Activated T-helper 2 cell treated with anti-CD3 and anti-CD28 coated beads, Interferon-gamma antibody, Interleukin-2, Interleukin-4, amounts not matched to agents 10 μg/mL and 5 μg/mL and 100 μg/mL, durations not matched to agents 14 hours and 24 hours and 36 hours (primary cell): ENCODE data around the gene APBB1IP. TPM values are rescaled to one million over a fixed set of nuclear protein-coding genes. Genes with fewer than 3 reads are reported as not detected.
A peak's percentile ranks its signal among the peaks of the same experiment; 100 is the strongest.
"Not testable (repeated sequence)": the region's sequence is repeated elsewhere in the genome, so short reads cannot be mapped to it uniquely, and the experiment has no call there.

ENCODE experiments used
- DNase-seq: peaks from one replicate; pipeline ENCODE4 v3.0.0; 2021; ENCODE audit warnings: low spot score
- H3K27ac Mint-ChIP-seq: one replicate; pipeline ENCODE4 v1.8.0; 2021; ENCODE audit warnings: mixed read lengths
- H3K27me3 Mint-ChIP-seq: one replicate; pipeline ENCODE4 v1.8.0; 2021; ENCODE audit warnings: low read depth, mixed read lengths
- H3K36me3 Mint-ChIP-seq: one replicate; pipeline ENCODE4 v1.8.0; 2021; ENCODE audit warnings: low read depth, mixed read lengths
- H3K4me1 Mint-ChIP-seq: one replicate; pipeline ENCODE4 v1.8.0; 2021; ENCODE audit warnings: low read depth, mixed read lengths
- H3K4me3 Mint-ChIP-seq: one replicate; pipeline ENCODE4 v1.8.0; 2021; ENCODE audit warnings: low read depth, mild to moderate bottlenecking, moderate library complexity, mixed read lengths
- H3K9me3 Mint-ChIP-seq: one replicate; pipeline ENCODE4 v1.8.0; 2021; ENCODE audit warnings: mixed read lengths
- intact Hi-C: fragments of 100-400 bp; cut with micrococcal nuclease; formaldehyde crosslinking; loops from one replicate; pipeline ENCODE4 v1.15.1; 2023
- total RNA-seq: library from RNA; stranded (reverse); gene quantifications from 2 replicates; pipeline ENCODE4 v1.2.3, GENCODE V29; 2022

APBB1IP gene
- total RNA-seq, 1 donor from 2014 or later: 47.4 TPM

DNA sequence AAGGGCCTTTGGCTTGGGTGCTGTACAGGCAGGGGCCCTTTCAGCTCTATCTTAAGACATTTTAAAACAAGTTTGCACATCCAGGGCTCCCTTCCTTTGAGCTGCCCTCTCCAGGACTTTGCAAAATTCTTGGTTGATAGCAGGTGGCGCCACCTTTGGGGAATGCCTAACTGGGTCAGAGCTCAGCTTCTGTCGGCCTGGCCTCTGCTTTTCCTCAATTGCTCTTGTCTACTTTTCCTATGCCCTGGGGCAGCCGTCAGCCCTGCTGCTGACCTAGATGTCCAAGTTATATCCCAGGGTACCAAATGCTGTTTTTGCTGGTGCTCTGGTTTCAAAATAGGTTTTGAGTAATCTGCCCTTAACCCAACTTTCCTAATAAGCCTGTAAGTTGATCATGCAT lies 65.8 kb downstream of the APBB1IP start:
- peaks cover 10% of the 10 kb centered on the region for H3K4me1 Mint-ChIP-seq
- no peak for DNase-seq
- intact Hi-C loops: no loop called here
- no peak overlapping the region for H3K4me3 Mint-ChIP-seq
- no peaks in the 10 kb centered on the region for H3K27me3 Mint-ChIP-seq
- no peak overlapping the region for H3K27ac Mint-ChIP-seq
- H3K36me3 Mint-ChIP-seq: peaks cover 70% of the 10 kb centered on the region
- H3K9me3 Mint-ChIP-seq: no peaks in the 10 kb centered on the region

DNA sequence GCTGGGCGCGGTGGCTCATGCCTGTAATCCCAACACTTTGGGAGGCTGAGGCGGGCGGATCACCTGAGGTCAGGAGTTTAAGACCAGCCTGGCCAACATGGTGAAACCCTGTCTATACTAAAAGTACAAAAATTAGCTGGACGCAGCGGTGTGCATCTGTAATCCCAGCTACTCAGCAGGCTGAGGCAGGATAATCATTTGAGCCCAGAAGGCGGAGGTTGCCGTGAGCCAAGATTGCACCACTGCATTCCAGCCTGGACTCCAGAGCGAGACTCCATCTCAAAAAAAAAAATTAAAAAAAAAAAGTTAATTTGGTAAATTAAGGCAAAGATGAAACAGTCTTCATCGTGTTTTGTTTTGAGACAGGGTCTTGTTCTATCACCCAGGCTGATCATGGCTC lies 66.3 kb downstream of the APBB1IP start:
- H3K36me3 Mint-ChIP-seq: peaks cover 74% of the 10 kb centered on the region
- H3K27me3 Mint-ChIP-seq: not testable (repeated sequence)

DNA sequence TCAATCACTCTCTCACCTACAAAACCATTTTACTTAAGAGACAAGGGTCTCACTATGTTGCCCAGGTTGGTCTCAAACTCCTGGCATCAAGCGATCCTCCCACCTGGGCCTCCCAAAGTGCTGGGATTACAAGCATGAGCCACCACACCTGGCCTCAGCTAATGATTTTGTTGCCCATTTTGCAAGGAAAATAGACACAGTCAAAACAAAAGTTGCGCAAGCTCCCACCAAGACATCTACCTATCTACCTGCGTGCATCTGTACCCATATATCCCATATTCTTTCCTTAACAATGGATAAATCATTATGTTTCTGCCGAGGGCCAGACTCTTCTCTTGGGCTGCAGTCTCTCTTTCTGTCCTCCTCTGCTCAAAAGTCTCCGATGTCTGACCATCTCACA lies 67.3 kb downstream of the APBB1IP start:
- peaks cover 72% of the 10 kb centered on the region for H3K36me3 Mint-ChIP-seq
- H3K4me3 Mint-ChIP-seq: no peak overlapping the region
- intact Hi-C loops: no loop called here
- no peak overlapping the region for H3K27ac Mint-ChIP-seq
- H3K27me3 Mint-ChIP-seq: no peaks in the 10 kb centered on the region
- no peaks in the 10 kb centered on the region for H3K9me3 Mint-ChIP-seq
- H3K4me1 Mint-ChIP-seq: peaks cover 8% of the 10 kb centered on the region
- no peak for DNase-seq

More for the DNA sequence above, 66.3 kb downstream of the APBB1IP start:
- H3K4me1 Mint-ChIP-seq: peaks cover 10% of the 10 kb centered on the region
- DNase-seq, H3K4me3 Mint-ChIP-seq, H3K27ac Mint-ChIP-seq, intact Hi-C loops, H3K9me3 Mint-ChIP-seq: not testable (repeated sequence)

DNA sequence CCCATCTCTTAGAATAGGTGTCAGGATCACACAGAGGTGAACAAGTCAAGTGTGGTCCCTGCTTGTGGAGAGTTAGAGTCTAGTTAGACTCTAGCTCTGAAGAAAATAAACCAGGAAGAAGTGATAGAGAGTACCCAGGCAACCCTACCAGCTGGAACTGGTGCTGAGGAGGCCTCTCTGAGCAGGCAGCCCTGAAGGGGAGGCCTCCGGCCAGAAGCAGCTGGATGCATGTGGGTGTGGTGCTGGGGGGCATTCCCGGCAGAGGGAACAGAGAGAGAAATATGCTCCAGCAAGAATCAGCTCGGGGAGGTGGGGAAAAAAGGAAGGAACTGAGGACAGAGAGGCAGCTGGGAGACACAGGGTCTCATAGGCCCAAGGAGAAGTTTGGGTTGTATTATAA lies 68.6 kb downstream of the APBB1IP start:
- DNase-seq: no peak
- peaks cover 6% of the 10 kb centered on the region for H3K4me1 Mint-ChIP-seq
- peaks cover 72% of the 10 kb centered on the region for H3K36me3 Mint-ChIP-seq
- H3K27me3 Mint-ChIP-seq: no peaks in the 10 kb centered on the region
- H3K4me3 Mint-ChIP-seq: no peak overlapping the region
- no peaks in the 10 kb centered on the region for H3K9me3 Mint-ChIP-seq
- peak overlapping the region; percentile 48 for H3K27ac Mint-ChIP-seq
- intact Hi-C loops: no loop called here

DNA sequence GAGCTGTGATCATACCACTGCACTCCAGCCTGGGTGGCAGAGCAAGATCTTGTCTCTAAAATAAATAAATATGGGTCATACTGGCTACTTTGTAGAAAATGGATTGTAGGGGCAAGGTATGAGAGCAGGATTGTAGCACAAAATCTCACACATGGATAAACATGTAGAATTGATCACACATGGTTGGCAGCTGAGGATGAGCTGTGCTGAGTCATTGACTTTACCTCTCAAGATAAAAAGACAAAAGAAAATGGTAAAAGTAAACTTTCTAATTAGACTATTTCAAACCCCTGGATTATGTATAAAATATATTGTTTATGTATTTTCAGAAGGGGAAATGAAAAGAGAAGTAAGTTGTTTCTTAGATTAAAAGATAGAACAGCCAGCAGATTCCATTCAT lies 69.3 kb downstream of the APBB1IP start:
- no peak overlapping the region for H3K4me3 Mint-ChIP-seq
- no peak overlapping the region for H3K27ac Mint-ChIP-seq
- H3K9me3 Mint-ChIP-seq: no peaks in the 10 kb centered on the region

DNA sequence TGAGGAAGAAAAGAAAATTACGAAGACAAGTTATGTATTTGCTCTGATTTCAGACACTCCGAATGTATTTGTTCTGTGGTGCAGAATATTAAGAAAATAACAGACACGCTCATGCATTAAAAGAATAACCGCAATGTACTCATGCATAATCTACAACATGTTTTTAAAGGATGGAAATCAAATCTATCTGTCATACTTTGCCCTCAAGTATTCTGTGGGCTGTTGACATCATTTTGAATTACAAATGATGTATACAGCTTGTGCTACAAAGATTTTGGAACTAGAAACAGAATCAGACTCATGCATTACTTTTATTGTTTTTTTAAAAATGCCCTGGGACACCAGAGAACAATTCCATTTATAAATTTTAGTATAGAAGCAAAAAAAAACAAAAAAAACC lies 69.9 kb downstream of the APBB1IP start:
- H3K9me3 Mint-ChIP-seq: no peaks in the 10 kb centered on the region
- peaks cover 76% of the 10 kb centered on the region for H3K36me3 Mint-ChIP-seq

More for the DNA sequence above, 69.3 kb downstream of the APBB1IP start:
- H3K36me3 Mint-ChIP-seq: peaks cover 75% of the 10 kb centered on the region
- DNase-seq: no peak
- H3K27me3 Mint-ChIP-seq: no peaks in the 10 kb centered on the region
- intact Hi-C loops: no loop called here
- peaks cover 6% of the 10 kb centered on the region for H3K4me1 Mint-ChIP-seq

DNA sequence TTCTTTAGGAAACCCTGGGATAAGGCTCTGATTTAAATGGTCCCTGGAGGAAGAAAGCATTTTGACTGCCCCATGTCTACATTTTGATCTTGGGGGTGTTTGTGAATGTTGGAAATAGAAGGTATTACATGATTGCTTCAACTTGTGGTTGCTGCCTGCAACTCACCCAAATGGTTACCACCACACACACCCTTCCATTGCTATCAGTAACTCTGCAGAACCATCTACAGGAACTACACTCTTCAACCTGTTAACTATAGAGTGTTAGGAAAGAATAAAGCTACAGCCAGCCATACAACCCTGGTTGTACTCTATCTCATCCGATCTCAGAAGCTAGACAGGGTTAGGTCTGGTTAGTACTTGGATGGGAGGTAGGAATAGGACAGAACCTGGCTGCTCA lies 71.2 kb downstream of the APBB1IP start:
- intact Hi-C loops: no loop called here
- no peaks in the 10 kb centered on the region for H3K9me3 Mint-ChIP-seq
- DNase-seq: no peak
- H3K36me3 Mint-ChIP-seq: peaks cover 82% of the 10 kb centered on the region
- H3K27ac Mint-ChIP-seq: no peak overlapping the region
- H3K4me3 Mint-ChIP-seq: no peak overlapping the region
- H3K4me1 Mint-ChIP-seq: peaks cover 6% of the 10 kb centered on the region
- H3K27me3 Mint-ChIP-seq: no peaks in the 10 kb centered on the region

More for the DNA sequence above, 69.9 kb downstream of the APBB1IP start:
- no peak overlapping the region for H3K4me3 Mint-ChIP-seq
- H3K27me3 Mint-ChIP-seq: no peaks in the 10 kb centered on the region
- intact Hi-C loops: no loop called here
- no peak overlapping the region for H3K27ac Mint-ChIP-seq
- DNase-seq: no peak
- H3K4me1 Mint-ChIP-seq: peaks cover 6% of the 10 kb centered on the region

DNA sequence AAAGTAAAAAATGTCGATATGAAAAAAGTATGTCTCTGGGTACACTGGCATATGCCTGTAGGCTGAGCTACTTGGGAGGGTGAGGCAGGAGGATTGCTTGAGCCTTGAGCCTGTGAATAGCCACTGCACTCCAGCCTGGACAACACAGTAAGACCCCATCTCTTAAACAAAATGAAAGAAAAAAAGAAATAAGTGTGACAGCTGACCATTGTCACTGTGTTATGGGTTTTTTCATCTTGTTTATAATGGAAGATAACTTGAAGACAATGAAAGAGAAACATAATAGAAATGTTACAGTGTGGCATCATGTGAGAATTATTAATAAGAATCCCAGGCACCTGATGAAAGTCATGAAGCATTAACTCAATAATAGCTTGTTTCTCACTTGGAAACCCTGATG lies 75.0 kb downstream of the APBB1IP start:
- intact Hi-C loops: no loop called here
- Mint-ChIP-seq H3K27me3 (no peaks in the 10 kb centered on the region), H3K4me3 (no peak overlapping the region), H3K4me1 (no peaks in the 10 kb centered on the region), H3K36me3 (peaks cover 79% of the 10 kb centered on the region), H3K27ac (no peak overlapping the region), H3K9me3 (no peaks in the 10 kb centered on the region)
- DNase-seq: no peak

DNA sequence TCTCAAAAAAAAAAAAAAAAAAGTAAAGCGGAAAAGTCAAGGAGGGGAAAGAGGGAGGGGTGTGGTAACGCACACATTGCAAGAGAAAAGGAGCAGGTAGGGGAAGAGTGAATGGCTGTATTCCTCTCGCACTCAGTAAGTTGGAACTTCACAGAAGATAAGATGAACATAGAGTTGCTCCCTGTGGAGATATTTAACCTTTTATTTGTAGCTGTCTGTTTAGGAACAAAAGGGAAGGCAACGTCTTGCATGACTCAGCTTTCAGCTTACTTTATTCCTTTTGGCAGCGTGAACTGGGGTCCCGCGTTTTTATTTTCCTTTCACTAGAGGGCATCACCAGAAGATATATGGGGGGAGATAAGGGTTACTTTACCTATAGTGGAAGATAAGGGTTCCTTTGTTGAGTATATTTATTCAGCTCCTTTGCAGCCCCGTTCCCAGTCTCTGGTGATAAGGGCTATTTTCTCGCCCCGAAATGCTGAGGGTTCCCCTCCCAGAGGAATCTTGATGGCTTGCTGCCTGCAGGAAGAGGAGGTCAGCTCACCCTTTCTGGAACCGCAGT lies 78.5 kb downstream of the APBB1IP start:
- peaks cover 7% of the 10 kb centered on the region for H3K9me3 Mint-ChIP-seq
- intact Hi-C loops: no loop called here
- no peak overlapping the region for H3K27ac Mint-ChIP-seq
- H3K4me1 Mint-ChIP-seq: no peaks in the 10 kb centered on the region
- H3K4me3 Mint-ChIP-seq: no peak overlapping the region
- H3K27me3 Mint-ChIP-seq: no peaks in the 10 kb centered on the region
- peaks cover 85% of the 10 kb centered on the region for H3K36me3 Mint-ChIP-seq
- DNase-seq: no peak

DNA sequence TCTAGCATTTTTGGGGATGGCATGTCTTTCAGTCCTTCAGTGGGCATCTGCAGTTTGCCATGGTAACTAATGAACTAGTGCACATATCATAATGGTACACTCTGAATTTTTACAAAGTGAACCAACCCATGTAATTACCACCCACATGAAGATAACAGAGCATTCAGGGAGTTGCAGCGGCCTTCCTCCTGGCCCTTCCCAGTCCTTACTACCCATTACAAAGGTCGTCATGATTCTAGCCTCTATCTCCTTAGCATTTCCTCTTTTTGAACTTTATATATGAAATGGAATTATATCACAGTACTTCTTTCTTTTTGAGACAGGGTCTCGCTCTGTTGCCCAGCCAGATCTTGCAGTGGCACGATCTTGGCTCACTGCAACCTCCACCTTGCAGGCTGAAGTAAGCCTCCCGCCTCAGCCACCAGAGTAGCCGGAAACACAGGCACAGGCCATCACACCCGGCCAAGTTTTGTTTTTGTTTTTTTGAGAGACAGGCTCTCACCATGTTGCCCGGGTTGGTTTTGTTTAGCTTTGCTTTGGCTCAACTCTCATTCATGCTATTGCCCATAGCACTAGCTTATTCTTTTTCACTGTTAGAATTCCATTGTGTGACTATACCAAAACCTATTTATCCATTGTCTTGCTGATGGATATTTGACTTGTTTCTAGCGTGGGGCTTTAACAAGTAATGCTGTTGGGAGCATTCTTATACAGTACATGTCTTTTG lies 79.2 kb downstream of the APBB1IP start:
- H3K27me3 Mint-ChIP-seq: no peaks in the 10 kb centered on the region
- DNase-seq: no peak
- H3K4me3 Mint-ChIP-seq: no peak overlapping the region
- H3K4me1 Mint-ChIP-seq: no peaks in the 10 kb centered on the region
- no peak overlapping the region for H3K27ac Mint-ChIP-seq
- intact Hi-C loops: no loop called here
- peaks cover 86% of the 10 kb centered on the region for H3K36me3 Mint-ChIP-seq
- peaks cover 7% of the 10 kb centered on the region for H3K9me3 Mint-ChIP-seq

DNA sequence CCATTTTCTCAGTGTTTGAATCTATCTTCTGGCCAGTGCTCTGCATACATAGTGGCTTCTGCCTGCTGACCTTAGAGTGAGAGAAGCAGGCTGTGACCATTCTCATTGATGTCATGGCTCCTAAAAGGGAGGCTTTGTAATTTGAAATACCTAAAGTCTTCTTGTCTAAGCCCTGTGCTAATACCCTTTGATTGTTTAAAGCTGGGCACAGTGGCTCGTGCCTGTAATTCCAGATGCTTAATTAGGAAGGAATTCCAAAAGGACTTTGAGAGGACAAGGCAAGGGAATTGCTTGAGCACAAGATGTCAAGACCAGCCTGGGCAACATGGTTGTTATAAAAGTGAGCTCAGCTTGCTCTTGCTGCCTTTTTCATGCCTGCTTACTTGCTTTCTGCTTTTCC lies 81.7 kb downstream of the APBB1IP start:
- no peaks in the 10 kb centered on the region for H3K4me1 Mint-ChIP-seq
- no peak overlapping the region for H3K27ac Mint-ChIP-seq
- H3K27me3 Mint-ChIP-seq: no peaks in the 10 kb centered on the region
- peaks cover 78% of the 10 kb centered on the region for H3K36me3 Mint-ChIP-seq
- no peak overlapping the region for H3K4me3 Mint-ChIP-seq
- peaks cover 7% of the 10 kb centered on the region for H3K9me3 Mint-ChIP-seq
- no peak for DNase-seq
- intact Hi-C loops: no loop called here

DNA sequence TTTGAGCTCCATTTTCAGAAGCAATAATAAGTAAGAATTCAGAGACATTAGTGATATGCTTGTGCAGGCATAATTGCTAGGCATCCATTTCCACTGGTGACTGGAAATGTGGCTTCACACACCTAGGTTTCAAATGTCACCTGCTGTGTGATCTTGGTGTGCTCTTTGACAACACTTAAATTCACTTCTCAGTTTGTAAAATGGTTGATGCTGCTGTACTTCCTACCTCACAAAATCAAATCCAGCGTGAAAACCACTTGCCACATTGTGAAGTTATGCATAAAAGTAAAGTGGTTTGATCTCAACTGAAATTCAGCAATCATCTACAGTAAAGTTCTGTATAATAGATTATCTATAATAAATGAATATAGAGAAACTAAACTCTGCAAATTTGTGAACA lies 82.4 kb downstream of the APBB1IP start:
- Mint-ChIP-seq H3K36me3 (peaks cover 76% of the 10 kb centered on the region), H3K4me3 (no peak overlapping the region), H3K9me3 (peaks cover 7% of the 10 kb centered on the region), H3K4me1 (peaks cover 3% of the 10 kb centered on the region), H3K27ac (no peak overlapping the region), H3K27me3 (no peaks in the 10 kb centered on the region)
- no peak for DNase-seq
- intact Hi-C loops: no loop called here

DNA sequence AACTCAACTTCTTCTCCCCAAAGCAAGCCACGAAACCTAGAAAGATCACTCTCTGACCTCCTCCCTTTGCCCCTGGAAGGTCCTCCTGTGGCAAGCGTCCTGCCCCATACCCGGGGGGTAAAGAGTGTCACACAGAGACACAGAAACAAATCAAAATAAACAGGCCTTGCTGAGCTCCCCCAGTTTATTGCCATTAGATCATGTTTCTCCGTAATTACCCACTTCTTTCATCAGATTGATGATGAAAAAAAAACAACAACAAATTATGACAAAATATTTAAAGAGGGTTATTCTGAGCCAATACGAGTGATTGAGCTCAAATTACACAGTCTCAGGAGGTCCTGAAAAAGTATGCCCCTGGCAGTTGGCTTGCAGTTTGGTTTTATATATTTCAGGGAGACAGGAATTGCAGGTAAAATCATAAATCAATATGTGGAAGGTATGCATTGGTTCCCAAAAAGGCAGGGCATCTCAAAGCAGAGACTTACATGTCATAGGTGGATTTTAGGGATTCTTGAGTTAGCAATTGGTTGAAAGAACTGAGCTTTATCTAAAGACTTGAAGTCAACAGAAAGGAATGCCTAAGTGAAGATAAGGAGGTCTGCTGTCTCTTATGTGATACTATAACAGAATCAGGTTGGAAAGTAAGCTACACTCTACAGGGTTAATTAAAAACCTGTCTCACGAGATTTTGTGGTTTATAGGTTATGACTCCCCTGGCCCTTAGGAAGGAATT lies 86.2 kb downstream of the APBB1IP start:
- Mint-ChIP-seq H3K27ac (no peak overlapping the region), H3K4me1 (peaks cover 3% of the 10 kb centered on the region), H3K27me3 (no peaks in the 10 kb centered on the region), H3K9me3 (peaks cover 4% of the 10 kb centered on the region), H3K36me3 (peaks cover 73% of the 10 kb centered on the region), H3K4me3 (no peak overlapping the region)
- intact Hi-C loops: no loop called here
- DNase-seq: no peak
